LNCAP (cell line): Measurements from ENCODE around the gene PXDC1.

Source experiments
- TF ChIP-seq, protein P1 (sequence below): fragments of 450-650 bp; IDR thresholded peaks from 2 replicates; pipeline ENCODE4 v1.5.1; 2017; ENCODE audit warnings: mild to moderate bottlenecking

The PXDC1 gene, protein sequence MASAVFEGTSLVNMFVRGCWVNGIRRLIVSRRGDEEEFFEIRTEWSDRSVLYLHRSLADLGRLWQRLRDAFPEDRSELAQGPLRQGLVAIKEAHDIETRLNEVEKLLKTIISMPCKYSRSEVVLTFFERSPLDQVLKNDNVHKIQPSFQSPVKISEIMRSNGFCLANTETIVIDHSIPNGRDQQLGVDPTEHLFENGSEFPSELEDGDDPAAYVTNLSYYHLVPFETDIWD

DNA sequence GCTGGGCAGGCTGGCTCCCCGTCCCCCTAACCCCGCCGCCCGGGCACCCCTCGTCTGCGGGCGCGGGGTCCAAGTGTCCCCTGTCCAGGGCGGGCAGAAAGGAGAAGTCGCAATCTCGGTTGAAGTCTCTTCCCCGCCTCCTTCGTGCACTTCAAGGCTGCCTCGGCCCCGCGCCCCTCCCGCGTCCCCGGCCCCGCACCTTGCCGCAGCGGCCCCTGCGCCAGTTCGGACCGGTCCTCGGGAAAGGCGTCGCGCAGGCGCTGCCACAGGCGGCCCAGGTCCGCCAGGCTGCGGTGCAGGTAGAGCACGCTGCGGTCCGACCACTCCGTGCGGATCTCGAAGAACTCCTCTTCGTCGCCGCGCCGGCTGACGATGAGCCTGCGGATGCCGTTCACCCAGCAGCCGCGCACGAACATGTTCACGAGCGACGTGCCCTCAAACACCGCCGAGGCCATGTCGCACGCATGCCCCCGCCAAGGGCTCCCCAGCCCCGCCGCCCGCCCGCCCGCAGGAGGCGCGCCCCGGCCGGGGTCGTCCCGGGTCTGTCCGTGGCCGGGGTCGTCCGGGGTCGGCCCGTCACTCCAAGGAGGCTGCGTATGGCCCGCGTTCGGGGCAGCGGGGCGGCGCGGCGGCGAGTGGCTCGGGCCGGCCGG is at the start of gene PXDC1:
TSS of gene PXDC1 (minus strand) at position 637 of the 653 bp plus-strand sequence. CDS start at position 455, 182 bp downstream.
- TF ChIP-seq, protein P1, sequence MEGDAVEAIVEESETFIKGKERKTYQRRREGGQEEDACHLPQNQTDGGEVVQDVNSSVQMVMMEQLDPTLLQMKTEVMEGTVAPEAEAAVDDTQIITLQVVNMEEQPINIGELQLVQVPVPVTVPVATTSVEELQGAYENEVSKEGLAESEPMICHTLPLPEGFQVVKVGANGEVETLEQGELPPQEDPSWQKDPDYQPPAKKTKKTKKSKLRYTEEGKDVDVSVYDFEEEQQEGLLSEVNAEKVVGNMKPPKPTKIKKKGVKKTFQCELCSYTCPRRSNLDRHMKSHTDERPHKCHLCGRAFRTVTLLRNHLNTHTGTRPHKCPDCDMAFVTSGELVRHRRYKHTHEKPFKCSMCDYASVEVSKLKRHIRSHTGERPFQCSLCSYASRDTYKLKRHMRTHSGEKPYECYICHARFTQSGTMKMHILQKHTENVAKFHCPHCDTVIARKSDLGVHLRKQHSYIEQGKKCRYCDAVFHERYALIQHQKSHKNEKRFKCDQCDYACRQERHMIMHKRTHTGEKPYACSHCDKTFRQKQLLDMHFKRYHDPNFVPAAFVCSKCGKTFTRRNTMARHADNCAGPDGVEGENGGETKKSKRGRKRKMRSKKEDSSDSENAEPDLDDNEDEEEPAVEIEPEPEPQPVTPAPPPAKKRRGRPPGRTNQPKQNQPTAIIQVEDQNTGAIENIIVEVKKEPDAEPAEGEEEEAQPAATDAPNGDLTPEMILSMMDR = no peak

DNA sequence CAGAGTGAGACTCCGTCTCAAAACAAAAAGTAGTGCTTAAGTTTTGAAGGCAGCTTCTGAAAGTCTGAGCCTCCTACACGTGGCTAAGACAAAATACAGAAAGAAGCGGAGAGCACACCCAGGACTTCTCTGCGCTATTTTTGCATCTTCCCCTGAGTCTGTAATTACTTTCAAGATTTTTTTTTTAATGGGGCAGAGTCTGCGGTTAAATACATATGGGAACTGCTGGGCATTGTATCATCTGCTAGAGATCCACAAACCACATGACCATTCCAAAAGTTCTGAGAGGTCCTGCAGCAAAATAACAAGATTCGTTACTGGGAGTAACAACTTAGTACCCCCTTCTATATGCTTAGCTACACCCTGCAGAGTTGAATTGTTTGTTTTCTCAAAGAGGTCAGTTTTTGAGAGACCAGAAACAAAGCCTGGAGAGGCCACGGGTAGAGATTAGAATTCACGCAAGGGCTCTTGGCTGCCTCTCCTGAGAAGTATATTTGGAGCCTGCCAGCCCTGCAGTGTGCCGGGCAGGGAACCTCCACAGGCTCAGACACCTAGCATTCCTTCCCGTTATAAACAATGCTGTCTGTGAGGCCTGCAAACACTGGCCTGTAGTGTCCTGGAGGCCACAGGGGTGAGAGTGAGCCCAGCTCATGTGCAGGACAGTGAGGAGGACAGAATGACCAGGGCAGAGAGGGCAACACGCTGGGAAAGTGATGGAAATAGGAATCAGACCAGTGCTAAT is 49.5 kb upstream of the PXDC1 start:
- TF ChIP-seq, protein P1 = no peak

DNA sequence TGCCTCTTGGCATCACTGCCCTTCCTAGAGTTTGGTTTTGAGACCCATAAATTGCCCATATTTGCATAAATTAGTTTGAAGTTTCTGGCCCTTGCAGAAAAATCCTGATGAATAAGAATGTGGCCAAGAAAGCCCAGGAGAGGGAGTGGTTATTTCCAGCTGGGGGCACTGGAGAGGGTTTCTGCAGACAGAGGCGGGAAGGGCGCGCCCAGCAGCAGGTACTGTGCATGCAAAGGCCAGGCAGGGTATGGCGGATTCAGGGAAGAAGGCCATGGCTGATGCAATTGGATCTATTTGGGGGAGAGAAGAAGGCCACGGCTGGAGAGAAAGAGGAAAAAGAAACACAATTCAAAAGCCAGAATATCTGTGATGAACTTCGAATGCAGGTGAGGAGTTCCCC is 48.2 kb upstream of the PXDC1 start:
- TF ChIP-seq, protein P1 = no peak

DNA sequence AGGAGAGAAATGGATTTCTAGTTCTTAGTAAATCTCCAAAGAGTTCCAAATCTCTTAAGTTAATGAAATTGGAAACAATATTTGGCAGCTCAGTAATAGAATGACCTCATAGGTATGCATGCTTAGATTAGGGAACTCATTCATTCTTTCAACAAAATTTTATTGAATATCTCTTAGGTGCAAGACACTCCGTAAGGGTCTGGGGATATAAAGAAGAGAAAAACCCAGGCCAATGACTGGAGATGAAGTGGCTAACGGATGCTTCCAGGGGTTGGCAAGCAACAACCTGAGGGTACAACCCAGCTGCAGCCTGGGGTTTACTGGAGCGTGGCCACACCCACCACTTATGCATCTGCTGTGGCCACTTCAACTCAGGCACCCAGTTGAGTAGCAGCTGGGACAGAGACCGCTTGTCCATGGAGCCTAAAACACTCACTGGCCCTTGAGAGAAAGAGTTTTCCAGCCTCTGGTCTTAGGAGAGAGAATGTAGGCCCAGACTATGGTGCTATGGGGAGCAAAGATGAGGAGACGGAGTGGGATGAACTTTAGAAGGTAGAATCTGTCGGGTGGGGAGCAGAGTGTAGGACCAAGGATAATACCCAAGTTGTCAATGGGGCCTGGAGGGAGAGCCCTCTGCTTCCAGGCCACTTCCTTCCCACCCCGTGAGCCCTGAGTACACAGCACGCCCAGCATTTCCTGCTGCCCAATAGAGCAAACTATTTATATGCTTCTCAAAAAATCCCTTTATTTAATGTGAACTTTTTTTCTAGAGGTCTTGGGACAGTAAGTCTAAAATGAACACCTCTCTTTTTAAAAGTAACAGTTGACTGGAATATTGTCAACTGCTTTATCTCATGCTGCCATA is 46.8 kb upstream of the PXDC1 start:
- TF ChIP-seq, protein P1 = no peak

DNA sequence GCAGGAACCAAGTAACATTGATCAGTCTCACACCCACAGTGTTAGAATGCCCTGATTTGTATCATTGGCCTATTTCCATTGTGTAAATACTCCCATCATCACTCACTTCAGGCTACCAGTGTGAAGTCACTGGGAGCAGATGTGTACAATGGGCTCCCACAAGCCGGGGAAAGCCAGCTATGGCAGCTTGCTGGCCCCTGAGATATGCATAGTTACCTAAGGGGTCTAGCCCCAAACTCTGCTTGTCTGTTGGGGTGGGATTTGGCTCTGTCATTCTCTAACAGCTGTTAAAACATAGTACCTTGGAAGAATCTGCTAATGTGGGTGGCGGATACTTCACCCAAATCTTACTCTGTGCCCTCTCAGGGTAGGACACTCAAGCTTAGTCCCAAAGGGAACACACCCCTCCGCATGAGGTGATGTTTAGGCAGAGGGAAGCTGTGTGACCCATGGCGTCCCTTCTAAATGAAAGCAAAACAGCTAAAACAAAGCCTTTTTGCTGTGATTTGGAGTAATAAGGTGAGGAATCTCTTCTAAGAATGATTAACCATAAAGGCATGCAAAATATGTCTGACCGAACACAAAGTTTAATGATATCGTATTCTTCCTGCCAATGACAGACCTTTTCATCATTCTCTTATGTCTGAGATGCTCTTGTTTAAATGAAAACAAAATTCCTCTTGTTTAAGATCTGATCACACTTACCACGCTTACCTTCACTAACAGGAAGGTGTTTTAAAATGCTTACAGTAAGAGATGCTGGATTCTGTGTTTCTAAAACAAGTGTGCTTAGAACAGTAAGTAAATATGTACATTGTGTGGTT is 45.9 kb upstream of the PXDC1 start:
- TF ChIP-seq, protein P1 = no peak

DNA sequence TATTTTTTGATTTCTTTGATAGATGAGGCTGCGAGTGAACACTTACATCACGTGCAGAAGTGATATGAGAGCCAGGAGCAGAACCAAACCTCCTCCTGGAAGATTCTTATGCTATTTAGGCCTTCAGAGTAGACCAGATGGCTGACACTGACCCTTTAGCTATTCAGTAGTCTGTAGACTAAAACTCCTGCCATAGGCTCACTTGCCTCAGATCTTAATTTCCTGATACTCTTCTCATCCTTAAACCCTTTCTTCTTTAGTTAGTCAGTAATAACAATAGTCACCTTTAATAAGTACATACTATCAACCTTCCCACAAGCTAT is 45.2 kb upstream of the PXDC1 start:
- TF ChIP-seq, protein P1 = no peak
